HL-60 (cell line): ENCODE measurements around the gene BTNL8.

Experiments used
- DNase-seq, 2 experiments: peaks; one replicate each; pipeline ENCODE4 v3.0.0-alpha.2; 2010 to 2020; ENCODE audit warnings: low read depth in 1 of 2, low spot score in 1 of 2
- H3K27ac ChIP-seq: fragments of 250-450 bp; sonication (Bioruptor Pico); replicated peaks from 2 replicates; pipeline ENCODE4 v1.5.1; 2020; ENCODE audit warnings: mild to moderate bottlenecking, moderate library complexity
- H3K27me3 ChIP-seq: fragments of 250-450 bp; sonication (Bioruptor Pico); 2 replicates; pipeline ENCODE4 v1.5.1; 2021; ENCODE audit warnings: mild to moderate bottlenecking, moderate library complexity; ENCODE audit not compliant: insufficient read depth, poor library complexity, severe bottlenecking
- H3K4me3 ChIP-seq: replicated peaks from 2 replicates; pipeline ENCODE4 v1.5.1; 2011; ENCODE audit warnings: mild to moderate bottlenecking, control low read depth, low read length; ENCODE audit not compliant: insufficient read depth
- GABPA ChIP-seq: IDR thresholded peaks from 2 replicates; pipeline ENCODE4 v1.6.1; 2012; ENCODE audit warnings: low read depth
- POLR2AphosphoS5 ChIP-seq: IDR thresholded peaks from 2 replicates; pipeline ENCODE4 v1.6.1; 2012; ENCODE audit warnings: low read depth
- REST ChIP-seq: IDR thresholded peaks from 2 replicates; pipeline ENCODE4 v1.6.1; 2012; ENCODE audit warnings: low read depth; ENCODE audit not compliant: insufficient replicate concordance
- SPI1 ChIP-seq: IDR thresholded peaks from 2 replicates; pipeline ENCODE4 v1.6.1; 2012; ENCODE audit warnings: low read depth, mild to moderate bottlenecking, borderline replicate concordance
- TF ChIP-seq, protein P1 (sequence below): IDR thresholded peaks from one replicate; pipeline ENCODE4 v1.5.1; 2011; ENCODE audit warnings: low read length, control low read depth, inconsistent platforms; ENCODE audit not compliant: insufficient read depth

The BTNL8 gene

GRCh38 chr5:180870276-180871068 is 28.5 kb upstream of the BTNL8 start:
- Histone ChIP-seq H3K27ac (no peak overlapping the region), H3K27me3 (no peaks in the 10 kb centered on the region)
- no peak for TF ChIP-seq REST
- TF ChIP-seq, protein P1, sequence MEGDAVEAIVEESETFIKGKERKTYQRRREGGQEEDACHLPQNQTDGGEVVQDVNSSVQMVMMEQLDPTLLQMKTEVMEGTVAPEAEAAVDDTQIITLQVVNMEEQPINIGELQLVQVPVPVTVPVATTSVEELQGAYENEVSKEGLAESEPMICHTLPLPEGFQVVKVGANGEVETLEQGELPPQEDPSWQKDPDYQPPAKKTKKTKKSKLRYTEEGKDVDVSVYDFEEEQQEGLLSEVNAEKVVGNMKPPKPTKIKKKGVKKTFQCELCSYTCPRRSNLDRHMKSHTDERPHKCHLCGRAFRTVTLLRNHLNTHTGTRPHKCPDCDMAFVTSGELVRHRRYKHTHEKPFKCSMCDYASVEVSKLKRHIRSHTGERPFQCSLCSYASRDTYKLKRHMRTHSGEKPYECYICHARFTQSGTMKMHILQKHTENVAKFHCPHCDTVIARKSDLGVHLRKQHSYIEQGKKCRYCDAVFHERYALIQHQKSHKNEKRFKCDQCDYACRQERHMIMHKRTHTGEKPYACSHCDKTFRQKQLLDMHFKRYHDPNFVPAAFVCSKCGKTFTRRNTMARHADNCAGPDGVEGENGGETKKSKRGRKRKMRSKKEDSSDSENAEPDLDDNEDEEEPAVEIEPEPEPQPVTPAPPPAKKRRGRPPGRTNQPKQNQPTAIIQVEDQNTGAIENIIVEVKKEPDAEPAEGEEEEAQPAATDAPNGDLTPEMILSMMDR: no peak
- no peak for TF ChIP-seq SPI1
- no peak for TF ChIP-seq POLR2AphosphoS5
- TF ChIP-seq GABPA: no peak

GRCh38 chr5:180872419-180872818 is 26.5 kb upstream of the BTNL8 start:
- Histone ChIP-seq H3K27me3 (no peaks in the 10 kb centered on the region), H3K27ac (no peak overlapping the region), H3K4me3 (no peak overlapping the region)
- DNase-seq: no peak
- TF ChIP-seq, protein P1: no peak
- no peak for TF ChIP-seq POLR2AphosphoS5
- no peak for TF ChIP-seq SPI1
- no peak for TF ChIP-seq REST

More at GRCh38 chr5:180870276-180871068, 28.5 kb upstream of the BTNL8 start:
- no peak overlapping the region for H3K4me3 ChIP-seq
- no peak for DNase-seq

- DNase-seq: peak; percentile 79 to 93
- Histone ChIP-seq H3K27me3 (no peaks in the 10 kb centered on the region), H3K4me3 (no peak overlapping the region), H3K27ac (peak overlapping the region; percentile 55)
- TF ChIP-seq POLR2AphosphoS5 (peak; percentile 58), SPI1 (peak; percentile 89), GABPA (no peak)
- TF ChIP-seq, protein P1: no peak
These were observed 25.1 kb upstream of the BTNL8 start for GRCh38 chr5:180873615-180874520.
